Activated naive CD4-positive, alpha-beta T cell treated with anti-CD3 and anti-CD28 coated beads, Interleukin-2, amount 50 U/mL, for 72 hours (primary cell): ENCODE data around the gene GPC2. TPM values are rescaled to one million over a fixed set of nuclear protein-coding genes. Genes with fewer than 3 reads are reported as not detected.
"Not testable (repeated sequence)": the region's sequence is repeated elsewhere in the genome, so short reads cannot be mapped to it uniquely, and the experiment has no call there.

Experiments
- ATAC-seq, 2 donors: fragments of 150-1000 bp; cut with Tn5 transposase; 2 replicates each; pipeline ENCODE4 v1.10.0; 2021; ENCODE audit warnings: mild to moderate bottlenecking in 2 of 2, moderate library complexity in 2 of 2
- DNase-seq, 2 donors: peaks; one replicate each; pipeline ENCODE4 v3.0.0; 2021 to 2022; ENCODE audit warnings: low spot score in 2 of 2
- H3K27ac Mint-ChIP-seq, 2 donors: one replicate each; pipeline ENCODE4 v1.8.0; 2022; ENCODE audit warnings: mild to moderate bottlenecking in 2 of 2, mixed read lengths in 2 of 2
- H3K36me3 Mint-ChIP-seq, 2 donors: one replicate each; pipeline ENCODE4 v1.8.0; 2022; ENCODE audit warnings: mixed read lengths in 2 of 2
- H3K9me3 Mint-ChIP-seq, 2 donors: one replicate each; pipeline ENCODE4 v1.8.0; 2022; ENCODE audit warnings: mixed read lengths in 2 of 2
- total RNA-seq, 2 donors: library from RNA; stranded (reverse); gene quantifications; one replicate each; pipeline ENCODE4 v1.2.3, GENCODE V29; 2022

Gene GPC2
- total RNA-seq, 2 donors from 2014 or later: 7.0 to 18.9 TPM

GRCh38 chr7:100148225-100148558, 29.0 kb downstream of the GPC2 start:
- peaks cover 21 to 24% of the 10 kb centered on the region in 2 donors for H3K36me3 Mint-ChIP-seq
- no peaks in the 10 kb centered on the region for H3K9me3 Mint-ChIP-seq
- ATAC-seq (no peak), DNase-seq (no peak)
- H3K27ac Mint-ChIP-seq: peak overlapping the region; percentile 80 to 98

DNA sequence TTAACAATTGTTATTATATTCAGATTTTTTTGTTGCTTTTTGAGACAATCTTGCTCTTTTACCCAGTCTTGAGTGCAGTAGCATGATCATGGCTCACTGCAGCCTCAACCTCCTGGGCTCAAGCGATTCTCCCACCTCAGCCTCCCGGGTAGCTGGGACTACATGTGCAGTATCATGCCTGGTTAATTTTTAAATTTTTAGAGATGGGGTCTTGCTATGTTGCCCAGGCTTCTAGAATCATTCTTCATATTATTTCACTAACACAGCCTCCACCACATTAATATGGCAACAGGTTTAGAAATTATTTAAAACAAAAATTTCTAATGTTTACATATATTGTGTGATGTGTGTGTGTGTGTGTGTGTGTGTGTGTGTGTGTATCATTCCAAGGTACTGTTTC, 29.9 kb downstream of the GPC2 start:
- H3K27ac Mint-ChIP-seq: no peak overlapping the region
- no peaks in the 10 kb centered on the region for H3K9me3 Mint-ChIP-seq
- no peak for ATAC-seq
- peaks cover 15 to 24% of the 10 kb centered on the region in 2 donors for H3K36me3 Mint-ChIP-seq
- DNase-seq: no peak

DNA sequence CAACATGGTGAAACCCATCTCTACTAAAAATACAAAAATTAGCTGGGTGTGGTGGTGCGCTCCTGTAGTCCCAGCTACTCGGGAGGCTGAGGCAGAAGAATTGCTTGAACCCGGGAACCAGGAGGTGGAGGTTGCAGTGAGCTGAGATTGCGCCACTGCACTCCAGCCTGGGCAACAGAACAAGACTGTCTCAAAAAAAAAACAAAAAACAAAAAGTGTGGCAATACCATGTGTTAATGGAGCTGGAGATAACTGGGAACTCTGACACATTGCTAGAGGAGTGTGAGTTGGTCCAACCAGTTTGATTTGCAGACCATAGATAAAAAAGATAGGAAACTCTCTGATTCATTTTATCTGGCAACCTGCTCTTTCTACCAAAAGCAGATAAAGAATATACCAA, 30.8 kb downstream of the GPC2 start:
- H3K27ac Mint-ChIP-seq, ATAC-seq, H3K9me3 Mint-ChIP-seq, DNase-seq: not testable (repeated sequence)
- peaks cover 14 to 24% of the 10 kb centered on the region in 2 donors for H3K36me3 Mint-ChIP-seq

DNA sequence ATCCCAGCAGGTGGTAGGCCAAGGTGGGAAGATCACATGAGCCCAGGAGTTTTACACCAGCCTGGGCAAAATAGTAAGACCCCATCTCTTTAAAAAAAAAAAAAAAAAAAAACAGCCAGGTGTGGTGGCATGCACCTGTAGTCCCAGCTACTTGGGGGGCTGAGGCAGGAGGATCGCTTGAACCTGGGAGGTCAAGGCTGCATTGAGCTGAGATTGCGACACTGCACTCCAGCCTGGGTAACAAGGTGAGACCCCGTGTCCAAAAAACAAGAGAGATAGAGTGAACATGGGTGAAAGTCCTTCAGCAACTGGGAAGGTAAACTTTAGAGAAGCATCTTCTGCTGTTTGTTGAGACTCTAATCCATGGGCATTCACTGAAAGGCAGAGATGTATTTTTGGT, 34.7 kb downstream of the GPC2 start:
- H3K9me3 Mint-ChIP-seq: no peaks in the 10 kb centered on the region
- DNase-seq (no peak), ATAC-seq (no peak)
- H3K27ac Mint-ChIP-seq: no peak overlapping the region
- H3K36me3 Mint-ChIP-seq: peaks cover 0 to 4% of the 10 kb centered on the region in 2 donors

DNA sequence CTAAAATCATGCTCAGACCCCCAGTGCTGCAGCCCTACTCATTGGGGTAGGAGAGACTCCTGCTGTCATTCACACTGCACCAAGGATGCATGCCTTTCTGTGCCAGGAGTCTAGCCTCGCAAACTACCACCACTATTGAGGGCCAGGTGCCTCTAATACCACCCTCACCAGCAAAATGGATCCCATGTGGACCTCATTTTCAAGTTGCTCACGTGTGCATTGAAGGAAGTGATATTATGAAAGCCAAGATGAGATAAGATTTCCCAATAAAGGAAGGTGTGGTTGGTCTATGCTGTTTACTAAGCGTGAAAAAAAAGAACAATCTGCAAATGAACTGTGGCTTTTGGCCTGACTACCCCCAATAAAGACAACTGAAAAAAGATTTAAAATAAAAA, 35.6 kb downstream of the GPC2 start:
- ATAC-seq (peak; percentile 13 to 18), DNase-seq (no peak)
- no peak overlapping the region for H3K27ac Mint-ChIP-seq
- no peaks in the 10 kb centered on the region for H3K9me3 Mint-ChIP-seq
- H3K36me3 Mint-ChIP-seq: peaks cover 0 to 4% of the 10 kb centered on the region in 2 donors

DNA sequence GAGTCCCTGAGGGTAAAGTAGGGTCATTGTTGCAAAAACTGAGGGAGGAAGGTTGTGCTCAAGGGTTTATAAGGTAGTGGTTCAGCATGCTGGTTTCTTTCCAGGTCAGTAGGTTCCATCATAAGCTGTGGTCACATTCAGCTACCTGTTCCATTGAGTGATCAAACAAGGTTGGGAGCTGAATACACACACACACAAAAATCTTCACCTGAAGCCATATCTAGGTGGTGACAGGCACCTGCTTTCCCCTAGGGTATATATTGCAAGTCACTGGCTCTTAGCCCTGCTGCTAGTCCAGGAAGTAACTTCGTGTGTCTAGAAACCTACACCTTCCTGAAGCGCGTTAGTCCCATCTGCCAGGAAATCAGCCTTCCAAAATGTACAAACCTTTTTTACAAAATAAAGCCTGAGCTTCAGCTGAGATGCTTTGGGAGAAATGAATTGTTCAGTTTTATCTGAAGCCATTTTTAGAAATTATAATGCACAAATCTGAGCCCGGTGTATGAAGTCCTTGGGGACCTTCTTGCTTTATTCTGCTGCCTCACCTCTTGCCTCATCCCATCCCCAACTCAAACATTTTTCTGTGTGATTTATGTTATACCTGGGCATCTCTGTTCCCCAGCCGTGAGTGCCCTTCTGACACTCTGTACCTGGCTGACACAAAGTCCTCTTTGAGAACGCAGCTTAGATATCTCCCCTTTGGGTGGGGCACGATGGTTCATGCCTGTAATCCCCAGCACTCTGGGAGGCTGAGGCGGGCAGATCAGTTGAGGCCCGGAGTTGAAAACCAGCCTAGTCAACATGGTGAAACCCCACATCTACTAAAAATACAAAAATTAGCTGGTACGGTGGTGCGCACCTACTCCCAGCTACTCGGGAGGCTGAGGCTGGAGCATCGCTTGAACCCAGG, 39.1 kb downstream of the GPC2 start:
- Mint-ChIP-seq H3K27ac (no peak overlapping the region), H3K9me3 (no peaks in the 10 kb centered on the region), H3K36me3 (peaks cover 0 to 4% of the 10 kb centered on the region in 2 donors)
- ATAC-seq (peak; percentile 34 to 45), DNase-seq (no peak)

GRCh38 chr7:100132697-100133151, 44.5 kb downstream of the GPC2 start:
- H3K9me3 Mint-ChIP-seq: no peaks in the 10 kb centered on the region
- ATAC-seq (peak; percentile 79 to 83), DNase-seq (peak in 1 of 2 donors; percentile 61)
- peak overlapping the region in 1 of 2 donors; percentile 11 for H3K27ac Mint-ChIP-seq
- no peaks in the 10 kb centered on the region for H3K36me3 Mint-ChIP-seq

- Mint-ChIP-seq H3K36me3 (peaks cover 0 to under 1% of the 10 kb centered on the region in 2 donors), H3K9me3 (no peaks in the 10 kb centered on the region)
Measured at GRCh38 chr7:100132126-100132525, 45.1 kb downstream of the GPC2 start.

DNA sequence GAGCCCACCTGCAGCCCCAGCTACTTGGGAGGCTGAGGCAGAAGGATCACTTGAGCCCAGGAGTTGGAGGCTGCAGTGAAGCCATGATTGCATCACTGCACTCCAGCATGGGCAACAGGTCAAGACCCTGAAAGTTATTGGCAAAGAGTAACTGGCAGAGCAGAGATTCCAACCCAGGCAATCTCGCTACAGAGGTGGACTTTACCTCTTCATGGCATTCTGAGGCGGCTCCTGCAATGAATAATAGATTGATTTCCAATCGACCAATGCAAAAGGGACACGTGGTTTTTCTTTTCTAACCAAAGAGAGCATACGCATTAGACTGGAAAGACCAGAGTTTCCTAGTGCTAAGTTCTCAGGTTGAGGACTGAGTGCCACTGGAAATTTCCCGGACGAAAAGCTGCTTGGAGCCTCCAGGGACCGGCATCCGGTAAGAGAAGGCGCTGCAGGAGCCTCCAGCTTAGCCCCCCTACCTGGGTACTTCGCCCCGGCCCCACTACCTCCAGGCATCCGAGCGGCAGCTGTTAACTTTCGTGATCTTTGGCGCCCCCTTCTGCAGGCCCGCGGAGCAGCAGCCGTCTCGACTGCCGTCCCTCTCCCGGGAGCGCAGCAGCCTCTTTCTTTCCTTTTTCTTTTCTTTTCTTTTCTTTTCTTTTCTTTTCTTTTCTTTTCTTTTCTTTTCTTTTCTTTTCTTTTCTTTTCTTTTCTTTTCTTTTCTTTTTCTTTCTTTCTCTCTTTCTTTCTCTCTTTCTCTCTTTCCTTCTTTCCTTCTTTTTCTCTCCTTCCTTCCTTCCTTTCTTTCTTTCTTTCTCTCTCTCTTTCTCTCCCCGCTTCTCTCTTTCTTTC, 46.4 kb downstream of the GPC2 start:
- DNase-seq (peak; percentile 83 to 96), ATAC-seq (peak; percentile 21 to 24)
- no peak overlapping the region for H3K27ac Mint-ChIP-seq
- H3K9me3 Mint-ChIP-seq: no peaks in the 10 kb centered on the region
- peaks cover 11 to 13% of the 10 kb centered on the region in 2 donors for H3K36me3 Mint-ChIP-seq

More at GRCh38 chr7:100132126-100132525, 45.1 kb downstream of the GPC2 start:
- DNase-seq: no peak
- no peak overlapping the region for H3K27ac Mint-ChIP-seq
- no peak for ATAC-seq

GRCh38 chr7:100130220-100130607, 47.0 kb downstream of the GPC2 start:
- not testable (repeated sequence) for DNase-seq, ATAC-seq, H3K27ac Mint-ChIP-seq, H3K9me3 Mint-ChIP-seq
- H3K36me3 Mint-ChIP-seq: peaks cover 11 to 17% of the 10 kb centered on the region in 2 donors

- no peaks in the 10 kb centered on the region for H3K9me3 Mint-ChIP-seq
- H3K36me3 Mint-ChIP-seq: peaks cover 17% of the 10 kb centered on the region in 2 donors
- no peak for DNase-seq
- no peak overlapping the region for H3K27ac Mint-ChIP-seq
- no peak for ATAC-seq
Measured at GRCh38 chr7:100128637-100128963, 48.6 kb downstream of the GPC2 start.

DNA sequence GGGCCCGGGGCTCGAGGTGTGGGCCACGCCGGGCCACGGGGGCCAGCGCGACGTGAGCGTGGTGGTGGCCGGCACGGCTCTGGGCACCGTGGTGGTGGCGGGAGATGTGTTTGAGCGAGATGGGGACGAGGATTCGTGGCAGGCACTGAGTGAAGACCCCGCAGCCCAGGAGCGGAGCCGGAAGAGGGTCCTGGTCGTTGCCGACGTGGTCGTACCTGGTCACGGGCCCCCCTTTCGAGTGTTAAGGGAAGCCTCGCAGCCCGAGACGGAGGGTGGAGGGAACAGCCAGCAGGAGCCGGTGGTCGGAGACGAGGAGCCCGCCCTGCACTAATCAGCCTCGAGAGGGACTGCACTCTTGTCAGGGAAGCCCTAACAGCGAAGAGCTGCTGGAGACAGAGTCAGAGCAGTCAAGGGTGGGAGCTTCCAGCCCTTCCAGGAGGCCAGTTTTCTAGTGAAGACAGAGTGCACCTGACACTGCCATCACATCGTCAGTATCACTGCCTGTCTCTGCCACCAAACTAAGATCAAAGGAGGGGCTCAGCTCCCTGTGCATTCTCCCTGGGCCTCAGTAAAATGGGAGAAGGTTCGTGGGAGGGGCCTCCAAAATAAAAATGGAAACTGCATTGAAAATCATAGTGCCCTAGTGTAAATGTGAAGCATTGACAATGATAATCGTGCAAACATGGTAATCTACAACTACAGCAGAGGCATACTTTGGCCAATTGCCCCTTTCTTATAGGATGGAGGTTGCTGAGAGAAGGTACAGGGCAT, 49.1 kb downstream of the GPC2 start:
- no peaks in the 10 kb centered on the region for H3K9me3 Mint-ChIP-seq
- ATAC-seq: no peak
- H3K36me3 Mint-ChIP-seq: peaks cover 17% of the 10 kb centered on the region in 2 donors
- peak in 1 of 2 donors; percentile 30 for DNase-seq
- peak overlapping the region; percentile 50 to 94 for H3K27ac Mint-ChIP-seq

GRCh38 chr7:100126931-100127865, 50.0 kb downstream of the GPC2 start, which contains the start of gene MBLAC1:
MBLAC1 (plus strand) TSS chr7:100126967; CDS start chr7:100127396, 429 bp downstream.
- ATAC-seq (peak; percentile 78 to 81), DNase-seq (peak; percentile 85 to 94)
- H3K9me3 Mint-ChIP-seq: no peaks in the 10 kb centered on the region
- peak within 1 kb of the TSS; percentile 94 to 99 for H3K27ac Mint-ChIP-seq
- H3K36me3 Mint-ChIP-seq: peaks cover 17% of the 10 kb centered on the region in 2 donors

GRCh38 chr7:100126239-100126930, 50.8 kb downstream of the GPC2 start:
- Mint-ChIP-seq H3K9me3 (no peaks in the 10 kb centered on the region), H3K36me3 (peaks cover 17% of the 10 kb centered on the region in 2 donors), H3K27ac (peak overlapping the region; percentile 94 to 99)
- ATAC-seq (peak in 1 of 2 donors; percentile 42), DNase-seq (no peak)
